ENCODE measurements around the gene PALD1. TPM values are rescaled to one million over a fixed set of nuclear protein-coding genes. Genes with fewer than 3 reads are reported as not detected.

The PALD1 gene
- total RNA-seq, 2 donors from 2014 or later = 6.7 to 7.4 TPM

DNA sequence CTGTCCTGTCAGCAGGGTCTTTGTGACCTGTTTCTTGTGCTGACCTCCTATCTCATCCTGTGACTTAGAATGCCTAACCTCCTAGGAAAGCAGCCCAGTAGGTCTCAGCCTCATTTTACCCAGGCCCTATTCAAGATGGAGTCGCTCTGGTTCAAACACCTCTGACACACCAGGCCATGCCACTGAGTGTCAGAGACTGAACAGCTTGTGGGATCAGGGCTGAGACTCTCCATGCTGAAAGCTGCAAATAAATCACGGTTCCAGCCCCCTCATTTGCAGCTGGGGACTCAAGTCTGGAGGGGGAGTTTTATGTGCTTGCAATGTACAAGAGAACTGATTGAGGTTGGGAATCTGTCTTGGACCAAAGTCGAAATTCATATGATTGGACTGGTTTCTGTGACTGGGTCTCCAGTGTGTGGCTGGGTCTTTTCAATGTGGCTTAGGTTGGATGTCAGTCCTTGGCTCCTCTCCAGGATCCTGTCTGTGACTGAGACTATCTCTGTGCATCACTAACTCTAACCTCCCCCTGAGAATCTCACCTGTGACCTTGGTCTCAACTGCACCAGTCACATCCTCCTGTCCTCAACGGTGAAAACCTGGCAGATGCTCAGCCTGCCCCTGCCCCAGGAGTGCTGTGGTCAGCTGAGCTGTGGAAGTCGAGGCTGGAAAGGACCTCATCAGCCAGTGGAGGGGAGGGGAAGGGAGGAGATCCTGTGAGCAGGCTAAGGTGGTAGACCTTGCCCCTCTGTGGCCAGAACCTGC lies 112.3 kb downstream of the PALD1 start:
- DNase-seq (ENCODE audit: low spot score) = no peak
- intact Hi-C loops (cut with DNase I) = loop anchor here in 1 of 2 donors (10.0 kb wide), 1 partner anchor 1016 kb away; the partner anchor contains the start of gene NEUROG3

DNA sequence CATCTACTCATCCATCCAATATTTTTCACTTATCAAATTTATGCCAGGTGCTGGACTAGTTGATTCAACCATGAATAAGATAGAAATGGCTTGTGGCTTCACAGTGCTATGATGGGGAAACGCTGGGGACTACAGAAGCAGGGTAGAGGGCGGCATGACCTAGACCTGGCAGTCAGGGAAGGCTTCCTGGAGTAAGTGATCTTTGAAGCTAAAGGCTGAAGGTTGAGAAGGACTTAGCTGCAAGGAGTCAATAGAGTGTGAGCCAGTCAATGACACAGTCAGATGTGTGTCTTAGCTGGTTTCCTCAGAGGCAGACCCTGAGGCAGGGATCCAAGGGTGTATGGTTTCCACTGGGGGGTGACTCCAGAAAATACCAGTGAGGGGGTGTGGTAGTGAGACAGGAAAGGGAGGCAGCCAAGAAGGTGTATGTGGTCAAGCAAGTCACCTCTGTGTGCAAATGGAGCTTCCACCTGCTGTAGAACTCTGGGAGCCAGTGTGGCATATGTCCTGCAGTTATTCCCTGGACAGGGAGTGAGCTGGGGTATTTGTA lies 113.7 kb downstream of the PALD1 start:
- intact Hi-C loops (cut with DNase I) = loop anchor here in 1 of 2 donors (10.0 kb wide), 1 partner anchor 1017 kb away; the partner anchor contains the start of gene NEUROG3

DNA sequence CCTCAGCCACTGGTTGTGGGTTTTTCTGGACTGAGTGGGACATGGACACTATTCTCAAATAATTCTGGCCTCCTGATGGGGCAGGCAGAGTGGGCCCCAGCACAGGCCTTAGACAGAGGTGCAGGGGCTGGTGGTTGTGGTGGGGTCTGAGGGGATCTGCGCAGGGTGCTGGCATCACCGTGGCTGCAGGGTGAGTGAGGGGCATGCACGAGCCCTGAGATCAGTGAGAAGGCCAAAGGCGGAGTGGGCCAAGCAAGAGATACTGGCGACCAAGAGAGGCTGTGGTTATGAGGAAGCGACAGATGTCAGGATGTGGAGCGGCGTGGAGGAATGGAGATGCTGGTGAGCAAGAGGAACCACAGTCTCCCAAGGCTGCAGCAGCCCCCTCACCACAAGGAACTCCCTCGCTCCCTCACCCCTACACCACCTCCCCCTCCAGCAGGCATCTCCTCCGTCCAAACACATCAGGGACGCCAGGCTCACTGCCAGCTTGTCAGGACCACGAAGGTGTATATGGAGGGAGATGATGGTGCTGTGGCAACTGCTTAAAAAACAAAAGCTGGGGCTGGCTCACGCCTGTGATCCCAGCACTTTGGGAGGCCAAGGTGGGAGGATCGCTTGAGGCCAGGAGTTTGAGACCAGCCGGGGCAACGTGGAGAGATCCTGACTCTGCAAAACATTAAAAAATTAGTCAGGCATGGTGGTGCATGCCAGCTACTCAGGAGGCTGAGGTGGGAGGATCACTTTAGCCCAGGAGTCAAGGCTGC lies 114.4 kb downstream of the PALD1 start:
- intact Hi-C loops (cut with DNase I) = loop anchor here in 1 of 2 donors (10.0 kb wide), 1 partner anchor 1018 kb away; the partner anchor contains the start of gene NEUROG3
- DNase-seq (ENCODE audit: low spot score) = no peak

More for the DNA sequence above, 113.7 kb downstream of the PALD1 start:
- no peak for DNase-seq (ENCODE audit: low spot score)

DNA sequence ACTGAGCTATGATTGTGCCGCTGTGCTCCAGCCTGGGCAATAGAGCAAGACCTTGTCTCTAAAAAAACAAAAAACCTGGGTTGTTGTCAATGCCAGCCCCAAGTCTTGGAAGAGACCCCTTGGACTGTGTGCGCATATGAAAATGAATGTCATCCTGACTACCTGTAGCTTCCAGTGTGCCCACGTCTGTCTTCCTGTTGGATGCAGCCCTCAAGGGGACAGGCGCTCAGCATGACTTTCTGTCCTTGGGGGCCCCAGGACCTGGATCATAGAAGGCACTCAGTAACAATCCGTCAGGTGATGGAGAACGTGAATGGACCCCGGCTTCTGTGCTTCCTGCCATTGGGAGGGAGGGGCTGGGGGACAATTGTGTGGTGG lies 114.9 kb downstream of the PALD1 start:
- intact Hi-C loops (cut with DNase I) = loop anchor here in 1 of 2 donors (10.0 kb wide), 1 partner anchor 1019 kb away; the partner anchor contains the start of gene NEUROG3
- DNase-seq (ENCODE audit: low spot score) = no peak

DNA sequence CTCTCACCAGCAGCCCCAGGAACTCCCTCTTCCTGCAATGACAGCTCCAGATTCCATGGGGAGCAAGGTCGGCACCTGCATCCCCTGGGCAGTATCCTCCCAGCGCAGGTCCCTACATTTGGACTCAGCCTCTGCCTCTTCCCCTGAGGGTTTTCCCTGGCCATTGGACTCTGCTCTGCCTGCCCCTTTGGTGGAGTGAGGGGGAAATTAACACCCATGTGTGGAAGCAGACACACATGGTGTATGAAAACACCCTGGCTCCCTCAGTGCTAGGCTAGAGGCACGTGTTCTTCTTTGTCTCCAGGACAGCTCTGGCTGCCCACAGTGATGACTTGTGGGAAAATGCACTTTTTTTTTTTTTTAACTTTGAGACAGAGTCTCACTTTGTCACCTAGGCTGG lies 115.6 kb downstream of the PALD1 start:
- intact Hi-C loops (cut with DNase I) = loop anchor here in 1 of 2 donors (10.0 kb wide), 1 partner anchor 1019 kb away; the partner anchor contains the start of gene NEUROG3

DNA sequence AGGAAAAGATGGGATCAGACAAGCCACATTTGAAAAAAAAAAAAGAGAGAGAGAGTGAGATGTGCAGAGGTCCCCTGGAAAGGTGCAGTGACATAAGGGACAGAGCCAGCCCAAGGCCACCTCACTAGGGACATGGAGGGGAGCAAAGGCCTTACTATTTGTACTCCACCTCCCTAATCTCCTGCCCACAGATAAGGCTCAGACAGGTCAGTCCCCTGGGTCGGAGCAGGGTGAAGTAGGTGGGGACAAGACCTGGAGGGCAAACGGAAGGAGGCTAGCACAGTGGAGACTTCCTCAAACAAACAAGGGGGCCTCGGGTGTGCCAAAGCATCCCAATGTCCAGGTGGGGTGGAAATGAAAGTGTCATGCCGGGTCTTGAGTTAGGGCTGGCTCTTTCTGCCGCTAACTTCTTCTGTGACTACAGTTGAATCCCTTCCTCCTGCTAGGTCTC lies 117.0 kb downstream of the PALD1 start:
- intact Hi-C loops (cut with DNase I) = loop anchor here in 1 of 2 donors (10.0 kb wide), 1 partner anchor 1021 kb away; the partner anchor contains the start of gene NEUROG3
- DNase-seq (ENCODE audit: low spot score) = no peak

More for the DNA sequence above, 115.6 kb downstream of the PALD1 start:
- DNase-seq (ENCODE audit: low spot score) = no peak

DNA sequence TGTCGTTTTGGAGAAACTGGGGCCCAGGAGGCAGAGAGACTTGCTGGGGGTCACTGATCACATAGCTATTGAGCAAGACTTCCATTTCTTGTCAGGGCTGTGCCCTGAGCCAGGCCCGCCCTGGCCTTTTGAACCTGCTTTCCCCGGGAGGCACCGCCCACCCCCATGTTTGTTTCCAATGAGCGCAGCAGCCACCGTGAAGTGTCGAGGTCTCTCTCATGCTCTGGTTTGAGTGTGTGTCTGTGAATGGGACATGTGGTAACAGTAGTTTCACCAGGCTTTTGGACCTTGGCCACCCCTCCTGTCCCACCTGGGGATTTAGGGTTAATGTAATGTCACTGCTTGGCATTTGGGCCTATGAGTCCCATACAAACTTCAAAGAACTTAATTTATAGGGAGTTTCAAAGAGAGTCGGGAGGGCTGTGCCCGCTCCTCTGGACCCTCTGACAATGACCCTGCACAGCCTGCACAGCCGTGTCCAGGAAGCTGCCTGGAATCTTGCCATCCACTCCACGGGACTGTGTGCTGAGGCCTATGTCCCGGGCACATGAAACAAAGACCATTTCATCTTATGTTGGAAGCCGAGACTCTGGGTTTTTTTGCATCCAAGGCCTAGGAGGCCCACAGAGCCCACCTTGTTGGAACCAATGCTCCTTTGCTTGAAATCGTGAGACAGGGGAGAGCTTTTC lies 117.7 kb downstream of the PALD1 start:
- DNase-seq (ENCODE audit: low spot score) = no peak
- intact Hi-C loops (cut with DNase I) = loop anchor here in 1 of 2 donors (10.0 kb wide), 1 partner anchor 1021 kb away; the partner anchor contains the start of gene NEUROG3

DNA sequence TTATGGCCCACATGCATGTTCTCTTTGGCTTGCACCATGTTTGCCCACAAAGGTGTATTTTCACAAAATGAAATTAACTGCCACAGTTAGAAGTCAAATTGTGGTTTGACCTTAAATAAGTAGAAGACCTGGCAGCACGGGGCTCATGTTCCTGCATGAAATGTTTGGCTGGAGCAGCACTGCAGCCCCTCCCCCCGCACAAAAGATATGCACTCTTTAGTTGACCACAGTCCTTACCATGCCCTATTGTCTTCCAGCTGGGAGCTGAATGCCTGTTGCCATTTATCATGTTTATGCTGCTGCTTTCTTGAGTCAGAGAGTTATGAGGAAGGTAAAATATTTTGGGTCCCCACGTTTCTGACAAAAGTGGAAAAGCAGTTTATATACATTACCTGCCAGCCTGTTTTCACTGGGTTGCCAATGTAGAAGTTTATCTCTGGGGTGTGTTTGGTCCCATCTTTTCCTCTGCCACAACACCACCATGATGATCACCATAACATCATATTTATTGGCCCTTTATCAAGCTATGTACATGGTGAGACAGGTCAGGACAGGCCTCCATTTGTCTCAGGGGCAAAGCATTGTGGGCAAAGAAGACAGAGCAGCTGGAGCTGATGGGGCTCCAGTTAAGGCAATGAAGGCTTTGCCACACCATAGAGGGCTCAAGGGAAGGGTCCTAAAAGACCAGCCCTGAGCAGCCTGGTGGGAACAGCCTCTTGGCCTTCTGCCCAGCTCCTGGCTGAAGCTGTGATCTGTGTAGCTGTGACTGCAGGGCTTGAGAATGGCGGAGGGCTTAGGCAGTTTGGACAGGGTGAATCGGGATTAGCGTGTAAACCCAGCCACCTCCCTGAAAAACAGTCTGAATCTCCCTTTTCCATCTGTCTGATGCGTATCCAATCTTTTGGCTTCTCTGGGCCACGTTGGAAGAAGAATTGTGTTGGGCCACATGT lies 118.6 kb downstream of the PALD1 start:
- intact Hi-C loops (cut with DNase I) = loop anchor here in 1 of 2 donors (10.0 kb wide), 1 partner anchor 1022 kb away; the partner anchor contains the start of gene NEUROG3
- no peak for DNase-seq (ENCODE audit: low spot score)

DNA sequence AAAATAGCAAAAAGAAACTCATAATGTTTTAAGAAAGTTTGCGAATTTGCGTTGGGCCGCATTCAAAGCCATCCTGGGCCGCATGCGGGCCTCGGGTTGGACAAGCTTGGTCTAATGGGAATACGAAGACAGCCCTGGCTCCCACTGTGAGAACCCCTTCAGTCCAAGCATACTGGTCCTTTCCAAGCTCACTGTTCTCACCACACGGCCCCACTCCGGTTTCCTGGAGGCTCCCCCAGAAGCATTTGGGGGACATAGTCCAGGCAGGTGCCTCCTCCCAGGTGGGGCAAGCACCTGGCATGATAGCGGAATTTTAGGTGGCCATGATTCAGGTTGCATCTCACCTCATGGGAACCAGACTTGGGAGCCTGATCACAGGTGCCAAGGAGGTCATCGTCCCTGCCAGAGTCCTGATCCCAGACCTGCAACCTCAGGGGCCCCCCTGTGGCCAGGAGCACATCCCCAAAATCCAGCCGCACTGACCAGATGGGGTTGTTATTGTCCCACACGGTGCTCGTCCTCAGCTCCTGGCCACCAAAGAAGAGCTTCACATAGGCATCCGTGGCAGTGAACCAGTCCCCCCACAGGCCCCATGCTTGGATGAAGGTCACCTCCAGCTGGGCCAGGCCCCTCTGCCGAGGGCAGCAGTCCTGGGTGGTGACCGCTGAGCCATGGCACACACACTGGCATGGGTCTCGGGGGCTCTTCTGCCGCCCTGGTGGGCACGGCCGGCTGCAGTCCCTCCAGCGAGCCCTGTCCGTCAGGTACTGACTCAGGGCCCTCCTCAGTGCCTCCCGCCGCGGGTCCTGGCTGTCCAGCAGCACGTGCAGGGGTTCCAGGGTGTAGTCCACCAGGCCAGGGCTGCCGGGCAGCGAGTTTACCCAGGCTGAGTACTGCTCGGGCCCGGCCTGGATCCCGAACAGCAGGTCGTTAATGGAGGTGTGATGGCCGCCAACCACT lies 119.6 kb downstream of the PALD1 start:
- intact Hi-C loops (cut with DNase I) = loop anchor here in 1 of 2 donors (10.0 kb wide), 1 partner anchor 1023 kb away; the partner anchor contains the start of gene NEUROG3
- no peak for DNase-seq (ENCODE audit: low spot score)

DNA sequence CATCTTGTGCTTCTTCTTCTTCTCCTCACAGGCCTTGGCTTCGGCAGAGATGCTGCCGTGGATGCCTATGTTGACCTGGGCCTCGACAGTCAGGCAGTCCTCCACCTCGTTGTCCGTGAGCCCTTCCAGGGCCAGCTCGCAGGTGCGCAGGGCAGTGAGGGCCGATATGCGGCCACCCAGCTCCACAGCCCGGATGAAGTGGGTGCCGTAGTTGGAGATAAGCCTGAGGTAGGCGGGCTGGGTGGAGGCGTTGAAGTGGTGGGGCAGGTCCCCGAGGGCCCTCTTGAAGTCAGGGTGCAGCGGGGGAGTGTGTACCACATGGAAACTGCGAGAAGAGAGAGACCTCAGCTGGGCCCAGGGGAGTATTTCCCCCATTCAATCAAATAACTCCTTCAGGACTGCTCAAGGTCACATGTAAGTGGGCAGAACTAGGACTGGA lies 120.3 kb downstream of the PALD1 start:
- DNase-seq (ENCODE audit: low spot score) = no peak
- intact Hi-C loops (cut with DNase I) = loop anchor here in 1 of 2 donors (10.0 kb wide), 1 partner anchor 1024 kb away; the partner anchor contains the start of gene NEUROG3

DNA sequence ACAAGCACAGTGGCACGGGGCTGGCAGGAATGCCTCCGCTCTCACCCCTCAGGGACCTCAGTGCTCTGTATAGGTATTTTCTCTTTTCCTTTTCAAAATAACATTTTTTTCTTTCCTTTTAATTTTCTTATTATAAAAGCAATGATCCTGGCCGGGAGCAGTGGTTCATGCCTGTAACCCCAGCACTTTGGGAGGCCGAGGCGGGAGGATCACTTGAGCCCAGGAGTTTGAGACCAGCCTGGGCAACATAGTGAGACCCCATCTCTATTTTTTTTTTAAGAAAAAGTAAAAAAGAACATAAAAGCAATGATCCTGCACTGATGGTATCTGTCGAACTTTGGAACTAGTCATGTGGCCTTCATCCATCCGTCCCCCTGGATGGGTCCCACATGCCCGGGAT lies 120.8 kb downstream of the PALD1 start:
- intact Hi-C loops (cut with DNase I) = loop anchor here in 1 of 2 donors (10.0 kb wide), 1 partner anchor 1025 kb away; the partner anchor contains the start of gene NEUROG3

DNA sequence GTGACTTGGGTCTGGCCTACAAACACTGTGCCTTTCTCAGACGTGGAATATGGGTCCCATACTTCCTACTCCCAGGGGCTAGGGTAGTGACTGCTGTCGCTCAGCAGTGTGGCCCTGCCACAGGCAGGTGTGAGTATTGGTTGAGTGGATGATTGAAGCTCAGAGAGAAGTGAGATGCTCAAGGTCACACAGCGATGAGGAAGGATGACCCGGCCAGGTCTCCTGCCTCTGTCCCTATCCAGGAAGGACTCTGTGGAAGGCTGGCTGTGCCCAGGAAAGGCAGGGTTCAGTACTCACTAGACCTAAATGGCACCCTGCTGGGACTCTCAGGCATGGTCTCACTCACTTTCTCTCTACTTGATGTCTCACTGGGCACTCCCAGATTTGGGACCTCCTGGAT lies 121.2 kb downstream of the PALD1 start:
- intact Hi-C loops (cut with DNase I) = loop anchor here in 1 of 2 donors (10.0 kb wide), 1 partner anchor 1025 kb away; the partner anchor contains the start of gene NEUROG3
- no peak for DNase-seq (ENCODE audit: low spot score)

More for the DNA sequence above, 120.8 kb downstream of the PALD1 start:
- DNase-seq (ENCODE audit: low spot score) = no peak

DNA sequence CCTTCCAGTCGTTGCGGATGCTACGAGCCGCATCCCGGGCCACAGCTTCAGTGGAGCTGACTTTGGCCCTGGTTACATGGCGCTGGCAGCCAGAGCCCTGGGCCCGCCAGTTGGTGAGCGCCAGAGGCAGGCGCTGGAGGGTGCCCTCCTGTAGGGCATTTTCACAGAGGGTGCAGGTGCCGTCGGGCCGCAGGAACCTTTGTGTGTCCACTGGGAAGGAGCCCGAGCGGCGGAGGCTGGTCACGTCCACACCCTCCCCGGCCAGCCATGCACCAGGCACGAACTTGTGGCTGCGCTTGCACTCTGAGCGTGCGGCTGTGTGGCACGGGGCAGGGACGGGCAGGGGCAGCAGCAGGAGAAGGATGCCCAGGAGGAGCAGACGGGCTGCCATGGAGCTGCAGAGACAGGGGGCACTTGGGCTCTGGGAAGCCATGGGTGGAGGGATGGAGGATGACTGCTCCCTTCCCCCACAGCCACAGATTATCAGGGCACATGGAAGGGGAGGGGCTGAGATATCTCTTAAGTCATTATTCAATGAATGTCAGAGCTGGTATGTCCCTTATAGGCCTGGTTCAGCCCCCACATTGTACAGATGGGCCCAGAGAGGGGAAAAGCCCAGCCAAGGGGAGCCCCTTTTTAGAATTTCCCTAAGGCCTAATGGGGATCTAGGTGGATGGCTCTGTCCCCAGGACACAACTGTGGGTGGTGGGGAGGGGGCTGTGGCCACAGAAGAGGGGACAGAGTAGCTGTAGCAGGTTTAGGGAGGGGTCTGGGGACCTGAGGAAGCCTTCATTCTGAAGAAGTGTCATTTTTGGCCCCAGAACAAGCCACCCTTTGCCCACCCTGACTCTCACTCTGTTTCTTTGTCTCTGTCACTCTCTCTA lies 122.2 kb downstream of the PALD1 start:
- intact Hi-C loops (cut with DNase I) = no loop called here
- no peak for DNase-seq (ENCODE audit: low spot score)

DNA sequence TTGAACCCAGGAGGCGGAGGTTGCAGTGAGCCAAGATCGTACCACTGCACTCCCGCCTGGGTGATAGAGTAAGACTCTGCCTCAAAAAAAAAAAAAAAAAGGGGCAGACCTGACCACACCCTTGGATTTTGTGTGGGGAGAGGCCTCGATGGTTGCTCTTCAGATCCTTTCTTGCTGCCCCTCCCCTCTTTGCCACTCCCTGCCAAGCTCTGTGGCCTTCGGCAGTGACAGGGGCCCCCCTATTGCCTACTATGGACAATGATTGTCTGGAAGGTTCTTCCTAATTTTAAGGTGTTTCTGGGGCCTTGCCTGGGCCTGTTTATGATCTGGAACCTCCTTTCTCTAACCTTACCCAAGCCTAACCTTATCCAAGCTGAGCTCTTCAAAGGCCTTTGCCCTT lies 123.2 kb downstream of the PALD1 start:
- intact Hi-C loops (cut with DNase I) = no loop called here

More for the DNA sequence above, 123.2 kb downstream of the PALD1 start:
- DNase-seq (ENCODE audit: low spot score) = no peak
